Activated CD8-positive, alpha-beta memory T cell treated with anti-CD3 and anti-CD28 coated beads for 24 hours (primary cell): ENCODE data around the gene ALOX15.
"Not testable (repeated sequence)": the region's sequence is repeated elsewhere in the genome, so short reads cannot be mapped to it uniquely, and the experiment has no call there.

Source experiments
- DNase-seq: peaks from one replicate; pipeline ENCODE4 v3.0.0-alpha.2; 2020

Gene ALOX15

GRCh38 chr17:4641297-4642195, at the start of gene ALOX15:
ALOX15 (minus strand) TSS chr17:4641678; CDS start chr17:4641651, 27 bp downstream.
- no peak for DNase-seq

GRCh38 chr17:4690745-4691144, 49.3 kb upstream of the ALOX15 start:
- DNase-seq = no peak

- DNase-seq = not testable (repeated sequence)
These were observed 48.4 kb upstream of the ALOX15 start for GRCh38 chr17:4689872-4690271.

GRCh38 chr17:4683739-4684138, 42.3 kb upstream of the ALOX15 start:
- not testable (repeated sequence) for DNase-seq

- no peak for DNase-seq
These were observed 38.2 kb upstream of the ALOX15 start for GRCh38 chr17:4679658-4680057.

GRCh38 chr17:4678448-4679026, 37.1 kb upstream of the ALOX15 start:
- no peak for DNase-seq

GRCh38 chr17:4676791-4677190, 35.3 kb upstream of the ALOX15 start:
- DNase-seq = no peak

- DNase-seq = no peak
These were observed 34.3 kb upstream of the ALOX15 start for GRCh38 chr17:4675791-4676190.

- DNase-seq = no peak
These were observed 33.2 kb upstream of the ALOX15 start for GRCh38 chr17:4674685-4674998.

- no peak for DNase-seq
These were observed 32.7 kb upstream of the ALOX15 start for GRCh38 chr17:4673986-4674684.

- DNase-seq = no peak
These were observed 31.7 kb upstream of the ALOX15 start for GRCh38 chr17:4673169-4673568.

- no peak for DNase-seq
These were observed 31.3 kb upstream of the ALOX15 start for GRCh38 chr17:4672751-4673150.

- no peak for DNase-seq
These were observed 30.7 kb upstream of the ALOX15 start for GRCh38 chr17:4672055-4672630.

GRCh38 chr17:4667166-4667565, 25.7 kb upstream of the ALOX15 start:
- DNase-seq = no peak

GRCh38 chr17:4666296-4666695, 24.8 kb upstream of the ALOX15 start:
- no peak for DNase-seq

GRCh38 chr17:4665027-4665426, 23.5 kb upstream of the ALOX15 start:
- no peak for DNase-seq

GRCh38 chr17:4664230-4664629, 22.8 kb upstream of the ALOX15 start:
- no peak for DNase-seq

- no peak for DNase-seq
These were observed 22.2 kb upstream of the ALOX15 start for GRCh38 chr17:4663711-4664110.

GRCh38 chr17:4658478-4659305, 17.2 kb upstream of the ALOX15 start:
- DNase-seq = no peak

GRCh38 chr17:4657678-4658077, 16.2 kb upstream of the ALOX15 start:
- DNase-seq = no peak

GRCh38 chr17:4655933-4656332, 14.5 kb upstream of the ALOX15 start:
- DNase-seq = not testable (repeated sequence)

GRCh38 chr17:4652997-4653396, 11.5 kb upstream of the ALOX15 start:
- DNase-seq = no peak

GRCh38 chr17:4648741-4649140, 7.3 kb upstream of the ALOX15 start:
- DNase-seq = no peak
